Panc1 (cell line): Measurements from ENCODE around the gene PRTN3. TPM values are rescaled to one million over a fixed set of nuclear protein-coding genes. Genes with fewer than 3 reads are reported as not detected.

Experiments
- ATAC-seq: fragments of 200-7000 bp; cut with Tn5 transposase; 2 replicates; pipeline ENCODE4 v1.9.1; 2020; ENCODE audit warnings: mild to moderate bottlenecking, moderate library complexity
- BruUV-seq: library from RNA; stranded (reverse); fragments of 400-500 nt; replicated peaks from 2 replicates; lab custom pipeline; 2021; lab: Mats Ljungman, UMichigan
- CTCF ChIA-PET: fragments of 300-600 bp; sonication (Branson Sonifier 250); formaldehyde crosslinking; loops from one replicate; lab custom pipeline; 2022; ENCODE audit warnings: antibody characterized with exemption; lab: Charles Lee
- POLR2A ChIA-PET: fragments of 300-600 bp; sonication (Branson Sonifier 250); formaldehyde crosslinking; loops from one replicate; lab custom pipeline; 2022; ENCODE audit warnings: antibody characterized with exemption; lab: Charles Lee
- DNase-seq: peaks from one replicate; pipeline ENCODE4 v3.0.0-alpha.2; 2010; ENCODE audit warnings: low read depth, low spot score
- H3K27ac ChIP-seq: 2 replicates; pipeline ENCODE4 v1.5.1; 2011; ENCODE audit warnings: mild to moderate bottlenecking, low read length, inconsistent platforms
- H3K27me3 ChIP-seq: fragments of 200-500 bp; sonication (Bioruptor generic); 2 replicates; pipeline ENCODE4 v1.6.0; 2014; ENCODE audit warnings: low read length, inconsistent platforms; ENCODE audit not compliant: control insufficient read depth, insufficient read depth
- H3K36me3 ChIP-seq: fragments of 200-500 bp; sonication (Bioruptor generic); 2 replicates; pipeline ENCODE4 v1.5.1; 2014; ENCODE audit warnings: inconsistent platforms, mild to moderate bottlenecking, low read length, moderate library complexity; ENCODE audit not compliant: control insufficient read depth, insufficient read depth
- H3K4me1 ChIP-seq: 2 replicates; pipeline ENCODE4 v1.5.1; 2011; ENCODE audit warnings: inconsistent platforms, mild to moderate bottlenecking, low read length, moderate library complexity; ENCODE audit not compliant: control insufficient read depth, insufficient read depth
- H3K4me3 ChIP-seq, 2 experiments: 2 replicates each; pipeline ENCODE4 v1.5.1; 2011 to 2012; ENCODE audit warnings: low read depth in 2 of 2, low read length in 2 of 2, mild to moderate bottlenecking in 2 of 2, inconsistent platforms in 1 of 2, moderate library complexity in 1 of 2
- H3K9me3 ChIP-seq: fragments of 200-500 bp; sonication (Bioruptor generic); 2 replicates; pipeline ENCODE4 v1.5.1; 2014; ENCODE audit warnings: low read depth, mild to moderate bottlenecking, inconsistent platforms, low read length, moderate library complexity; ENCODE audit not compliant: control insufficient read depth, insufficient read depth
- POLR2AphosphoS5 ChIP-seq: IDR thresholded peaks from 2 replicates; pipeline ENCODE4 v1.6.1; 2012; ENCODE audit warnings: mild to moderate bottlenecking, low read depth, low read length, moderate library complexity
- TCF7L2 ChIP-seq: IDR thresholded peaks from 2 replicates; pipeline ENCODE4 v1.6.1; 2011; ENCODE audit warnings: mild to moderate bottlenecking, low read depth, low read length, inconsistent platforms
- in situ Hi-C: cut with HindIII; loops from 2 replicates; pipeline ENCODE4 v1.10.0; 2016; ENCODE audit warnings: low sequenced_read_pairs, low pct_unique_long_range_greater_than_20kb
- intact Hi-C: fragments of 100-400 bp; cut with micrococcal nuclease; formaldehyde crosslinking; loops from one replicate; pipeline ENCODE4 v1.10.0; 2022; ENCODE audit not compliant: unreplicated experiment
- total RNA-seq: library from RNA; stranded (reverse); gene quantifications from one replicate; pipeline ENCODE4 v1.2.1, GENCODE V29; 2021; ENCODE audit not compliant: unreplicated experiment
- TF ChIP-seq, protein P1 (sequence below), 2 experiments: IDR thresholded peaks; 2 replicates each; pipeline ENCODE4 v1.6.1; 2011 to 2012; ENCODE audit warnings: low read depth in 2 of 2, control low read depth in 1 of 2, low read length in 1 of 2, mild to moderate bottlenecking in 1 of 2, moderate library complexity in 1 of 2; ENCODE audit not compliant: insufficient read depth in 1 of 2

The PRTN3 gene
- total RNA-seq, 1 experiment from 2014 or later, result 1.5 TPM

DNA sequence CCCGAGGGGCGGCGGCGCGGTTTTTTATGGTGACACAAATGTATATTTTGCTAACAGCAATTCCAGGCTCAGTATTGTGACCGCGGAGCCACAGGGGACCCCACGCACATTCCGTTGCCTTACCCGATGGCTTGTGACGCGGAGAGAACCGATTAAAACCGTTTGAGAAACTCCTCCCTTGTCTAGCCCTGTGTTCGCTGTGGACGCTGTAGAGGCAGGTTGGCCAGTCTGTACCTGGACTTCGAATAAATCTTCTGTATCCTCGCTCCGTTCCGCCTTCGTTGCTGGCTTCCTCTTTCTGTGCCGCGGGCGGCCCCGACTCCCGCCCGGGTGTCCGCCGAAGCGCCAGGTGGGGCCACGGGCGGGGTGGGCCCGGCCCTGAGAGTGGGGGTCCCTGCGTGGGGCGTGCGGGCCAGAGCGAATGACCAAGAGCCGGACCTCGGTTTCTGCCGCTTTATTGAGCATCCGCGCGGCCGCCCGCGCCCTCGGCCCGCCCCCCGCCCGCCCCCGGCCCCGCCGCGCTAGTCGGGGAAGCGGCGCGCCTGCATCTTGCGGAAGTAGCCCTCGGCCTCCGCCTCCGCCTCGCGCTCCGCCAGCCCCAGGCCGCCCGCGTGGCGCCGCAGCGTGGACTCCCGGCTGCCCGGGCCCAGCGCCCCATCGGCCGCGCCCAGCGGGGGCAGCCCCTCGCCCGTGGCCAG, 28.6 kb upstream of the PRTN3 start:
- in situ Hi-C loops (no loop called here), intact Hi-C loops (no loop called here)
- CTCF ChIA-PET, result no interaction called here
- peaks cover 9% of the 10 kb centered on the region for H3K36me3 ChIP-seq
- ATAC-seq (no peak), DNase-seq (no peak)
- BruUV-seq, result no TSS peak
- POLR2A ChIA-PET, result no interaction called here
- H3K4me1 ChIP-seq, result no peaks in the 10 kb centered on the region
- no peak overlapping the region for H3K27ac ChIP-seq
- no peak overlapping the region for H3K4me3 ChIP-seq
- TF ChIP-seq POLR2AphosphoS5, result peak; percentile 13; the same call in 1 of the 2 replicates
- TF ChIP-seq, protein P1, sequence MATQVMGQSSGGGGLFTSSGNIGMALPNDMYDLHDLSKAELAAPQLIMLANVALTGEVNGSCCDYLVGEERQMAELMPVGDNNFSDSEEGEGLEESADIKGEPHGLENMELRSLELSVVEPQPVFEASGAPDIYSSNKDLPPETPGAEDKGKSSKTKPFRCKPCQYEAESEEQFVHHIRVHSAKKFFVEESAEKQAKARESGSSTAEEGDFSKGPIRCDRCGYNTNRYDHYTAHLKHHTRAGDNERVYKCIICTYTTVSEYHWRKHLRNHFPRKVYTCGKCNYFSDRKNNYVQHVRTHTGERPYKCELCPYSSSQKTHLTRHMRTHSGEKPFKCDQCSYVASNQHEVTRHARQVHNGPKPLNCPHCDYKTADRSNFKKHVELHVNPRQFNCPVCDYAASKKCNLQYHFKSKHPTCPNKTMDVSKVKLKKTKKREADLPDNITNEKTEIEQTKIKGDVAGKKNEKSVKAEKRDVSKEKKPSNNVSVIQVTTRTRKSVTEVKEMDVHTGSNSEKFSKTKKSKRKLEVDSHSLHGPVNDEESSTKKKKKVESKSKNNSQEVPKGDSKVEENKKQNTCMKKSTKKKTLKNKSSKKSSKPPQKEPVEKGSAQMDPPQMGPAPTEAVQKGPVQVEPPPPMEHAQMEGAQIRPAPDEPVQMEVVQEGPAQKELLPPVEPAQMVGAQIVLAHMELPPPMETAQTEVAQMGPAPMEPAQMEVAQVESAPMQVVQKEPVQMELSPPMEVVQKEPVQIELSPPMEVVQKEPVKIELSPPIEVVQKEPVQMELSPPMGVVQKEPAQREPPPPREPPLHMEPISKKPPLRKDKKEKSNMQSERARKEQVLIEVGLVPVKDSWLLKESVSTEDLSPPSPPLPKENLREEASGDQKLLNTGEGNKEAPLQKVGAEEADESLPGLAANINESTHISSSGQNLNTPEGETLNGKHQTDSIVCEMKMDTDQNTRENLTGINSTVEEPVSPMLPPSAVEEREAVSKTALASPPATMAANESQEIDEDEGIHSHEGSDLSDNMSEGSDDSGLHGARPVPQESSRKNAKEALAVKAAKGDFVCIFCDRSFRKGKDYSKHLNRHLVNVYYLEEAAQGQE (IDR thresholded peaks at IDR 0.05; ENCODE audit: insufficient read depth in 1 of 2, low read depth in 2 of 2, low read length in 1 of 2), result no peak
- TF ChIP-seq TCF7L2, result no peak
- H3K27me3 ChIP-seq, result no peaks in the 10 kb centered on the region
- H3K9me3 ChIP-seq, result no peaks in the 10 kb centered on the region

DNA sequence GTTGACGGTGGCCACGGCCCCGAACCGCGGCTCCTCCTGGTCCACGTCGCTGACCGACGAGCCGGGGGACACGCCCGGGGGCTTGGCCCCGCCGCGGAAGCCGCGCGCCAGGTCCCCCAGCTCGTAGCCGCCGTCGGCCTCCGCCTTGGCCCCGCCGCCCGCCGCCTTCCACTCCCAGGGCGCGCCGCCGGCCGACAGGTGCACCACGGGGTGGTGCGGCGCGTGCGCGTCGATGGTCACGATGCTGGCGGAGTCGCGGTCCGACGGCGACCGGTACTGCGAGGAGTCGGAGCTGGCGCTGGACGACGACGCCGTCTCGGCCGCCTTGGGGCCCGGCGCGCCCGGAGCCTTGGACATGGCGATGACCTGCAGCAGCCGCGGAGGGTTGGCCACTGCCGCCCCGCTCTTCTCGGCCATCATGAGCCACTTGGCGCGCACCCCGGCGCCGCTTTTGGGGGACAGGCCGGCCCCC, 28.0 kb upstream of the PRTN3 start:
- no peak for DNase-seq

More for the DNA sequence above, 28.0 kb upstream of the PRTN3 start:
- no peaks in the 10 kb centered on the region for H3K4me1 ChIP-seq
- H3K9me3 ChIP-seq, result no peaks in the 10 kb centered on the region
- no peak overlapping the region for H3K4me3 ChIP-seq
- TF ChIP-seq, protein P1 (IDR thresholded peaks at IDR 0.05; ENCODE audit: insufficient read depth in 1 of 2, low read depth in 2 of 2, low read length in 1 of 2), result no peak
- ATAC-seq, result no peak; the same call in 1 of the 2 replicates
- no peaks in the 10 kb centered on the region for H3K27me3 ChIP-seq
- H3K36me3 ChIP-seq, result peaks cover 6% of the 10 kb centered on the region
- CTCF ChIA-PET, result no interaction called here
- intact Hi-C loops, result no loop called here
- POLR2A ChIA-PET, result no interaction called here
- in situ Hi-C loops, result no loop called here
- no peak overlapping the region for H3K27ac ChIP-seq
- BruUV-seq, result TSS peak; percentile 89
